GM18861 (cell line): ENCODE measurements around the gene ZFYVE21.

ENCODE experiments used
- ATAC-seq: cut with Tn5 transposase; IDR thresholded peaks from one replicate; pipeline ENCODE4 v1.9.1; 2021; ENCODE audit not compliant: unreplicated experiment

Gene ZFYVE21

DNA sequence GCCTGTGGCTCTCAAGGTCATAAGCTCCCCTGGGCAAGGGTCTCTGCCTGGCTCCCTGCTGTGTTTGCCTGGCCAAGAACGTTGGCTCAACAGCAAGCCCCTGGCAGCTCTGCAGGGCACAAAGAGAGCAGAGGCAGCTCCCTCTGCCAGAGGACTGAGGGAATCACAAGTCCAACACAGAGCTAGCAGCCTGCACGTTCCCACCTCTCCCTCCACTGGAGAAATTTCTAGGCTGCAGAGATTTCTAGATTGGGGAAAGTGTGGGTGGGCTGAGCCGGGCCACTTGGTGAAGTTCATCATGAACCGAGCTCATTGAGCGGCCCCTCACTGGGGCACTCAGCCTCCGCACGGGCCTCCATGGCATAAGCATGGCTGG, 19.8 kb downstream of the ZFYVE21 start:
- no peak for ATAC-seq

GRCh38 chr14:103735815-103736545, 20.4 kb downstream of the ZFYVE21 start:
- ATAC-seq = no peak

DNA sequence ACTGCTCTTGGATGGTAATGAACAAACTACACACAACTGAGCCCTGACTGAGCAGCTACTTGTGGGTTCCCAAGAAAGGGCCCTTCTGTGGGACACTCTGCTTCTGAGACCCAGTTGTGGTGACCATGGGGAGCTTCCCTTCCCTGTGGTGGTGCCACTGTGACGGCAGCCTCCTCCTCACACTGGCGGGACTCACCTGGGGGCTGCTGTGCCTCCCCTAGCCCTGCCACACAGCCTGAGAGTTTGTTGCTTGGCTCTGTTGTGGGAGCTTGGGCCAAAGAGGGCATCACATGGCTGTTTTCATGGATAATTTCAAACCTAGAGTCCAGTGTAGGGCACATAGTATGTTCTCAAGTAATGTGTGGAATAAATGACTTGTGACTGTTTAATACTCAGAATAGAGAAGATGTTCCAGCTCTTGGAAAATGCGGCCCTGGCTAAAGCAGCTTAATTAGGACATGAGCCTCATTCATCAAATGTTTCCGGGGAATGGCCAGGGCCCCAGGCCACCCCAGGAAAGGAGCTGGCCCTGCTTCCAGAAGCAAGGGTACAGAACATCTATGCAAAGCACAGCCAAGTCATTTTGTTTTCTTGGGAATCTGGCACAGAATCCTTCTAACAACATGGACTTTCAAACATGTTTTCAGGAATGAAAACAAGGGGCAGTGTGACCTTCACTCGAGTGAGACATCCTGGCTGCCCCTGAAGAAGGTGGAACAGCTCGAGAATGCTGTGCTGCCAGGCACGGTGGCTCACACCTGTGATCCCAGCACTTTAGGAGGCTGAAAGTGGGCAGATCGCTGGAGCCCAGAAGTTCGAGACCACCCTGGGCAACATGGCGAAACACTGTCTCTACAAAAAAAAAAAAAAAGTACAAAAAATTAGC, 21.2 kb downstream of the ZFYVE21 start:
- ATAC-seq = no peak

DNA sequence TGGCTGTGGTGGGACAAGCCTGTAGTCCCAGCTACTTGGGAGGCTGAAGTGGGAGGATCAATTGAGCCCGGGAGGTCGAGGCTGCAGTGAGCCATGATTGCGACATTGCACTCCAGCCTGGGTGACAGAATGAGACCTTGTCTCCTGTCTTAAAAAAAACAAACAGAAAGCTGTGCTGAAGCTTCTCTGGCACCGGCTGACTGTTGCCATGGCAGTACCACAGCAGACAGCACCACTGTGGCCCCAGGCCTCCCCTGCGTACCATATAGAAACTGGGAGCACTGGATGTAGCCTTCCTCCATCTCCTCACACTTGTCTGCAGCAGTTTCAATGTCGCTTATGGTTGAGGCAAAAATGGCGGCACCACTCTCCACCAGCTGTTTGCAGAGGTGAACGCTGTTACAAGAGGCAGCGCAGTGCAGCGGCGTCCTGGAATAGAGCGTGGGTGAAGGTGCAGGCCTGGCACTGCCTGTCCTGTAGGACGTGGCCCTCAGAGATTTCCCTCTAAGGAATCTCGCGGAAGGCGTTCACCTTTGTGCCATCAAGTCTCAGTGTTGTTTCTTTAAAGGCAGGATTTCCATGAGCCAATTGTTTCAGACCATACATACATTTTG, 21.9 kb downstream of the ZFYVE21 start:
- no peak for ATAC-seq

- no peak for ATAC-seq
These were observed 22.6 kb downstream of the ZFYVE21 start for GRCh38 chr14:103738166-103738565.

DNA sequence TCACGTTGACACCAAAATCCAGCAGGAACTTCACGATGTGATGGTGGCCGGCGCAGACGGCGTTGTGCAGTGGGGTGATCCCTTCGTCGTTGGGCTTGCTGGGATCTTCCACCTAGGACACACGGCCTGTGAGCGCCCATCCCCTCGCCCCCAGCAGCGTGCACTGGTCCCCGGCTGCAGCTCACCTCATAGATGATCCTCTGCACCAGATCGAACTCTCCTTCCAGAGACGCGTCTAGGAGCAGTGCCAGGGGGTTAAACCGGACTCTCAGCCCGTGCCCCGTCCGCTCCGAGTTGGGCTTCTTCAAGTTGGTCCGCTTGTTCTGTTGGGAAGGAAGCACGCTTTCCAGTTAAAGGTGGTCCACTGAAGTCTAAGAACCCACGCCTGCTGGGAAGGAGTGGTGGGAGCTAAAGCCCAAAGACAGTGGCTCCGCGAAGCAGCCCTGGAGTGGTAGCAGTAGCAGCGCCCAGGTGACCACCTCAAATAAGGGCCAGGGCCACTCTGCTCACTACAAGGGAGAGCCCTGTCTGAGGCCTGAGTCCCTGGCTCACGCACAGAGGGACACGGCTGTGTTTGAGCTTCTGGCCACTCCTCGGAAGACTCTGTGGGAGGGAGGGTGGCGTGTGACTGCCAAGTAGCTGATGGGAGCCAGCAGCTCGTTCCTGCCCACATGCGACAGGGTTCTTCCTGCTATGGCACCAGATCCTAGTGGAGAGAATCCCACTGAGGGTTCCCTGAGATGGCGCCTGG, 23.3 kb downstream of the ZFYVE21 start:
- no peak for ATAC-seq

- no peak for ATAC-seq
These were observed 23.8 kb downstream of the ZFYVE21 start for GRCh38 chr14:103739466-103739792.

DNA sequence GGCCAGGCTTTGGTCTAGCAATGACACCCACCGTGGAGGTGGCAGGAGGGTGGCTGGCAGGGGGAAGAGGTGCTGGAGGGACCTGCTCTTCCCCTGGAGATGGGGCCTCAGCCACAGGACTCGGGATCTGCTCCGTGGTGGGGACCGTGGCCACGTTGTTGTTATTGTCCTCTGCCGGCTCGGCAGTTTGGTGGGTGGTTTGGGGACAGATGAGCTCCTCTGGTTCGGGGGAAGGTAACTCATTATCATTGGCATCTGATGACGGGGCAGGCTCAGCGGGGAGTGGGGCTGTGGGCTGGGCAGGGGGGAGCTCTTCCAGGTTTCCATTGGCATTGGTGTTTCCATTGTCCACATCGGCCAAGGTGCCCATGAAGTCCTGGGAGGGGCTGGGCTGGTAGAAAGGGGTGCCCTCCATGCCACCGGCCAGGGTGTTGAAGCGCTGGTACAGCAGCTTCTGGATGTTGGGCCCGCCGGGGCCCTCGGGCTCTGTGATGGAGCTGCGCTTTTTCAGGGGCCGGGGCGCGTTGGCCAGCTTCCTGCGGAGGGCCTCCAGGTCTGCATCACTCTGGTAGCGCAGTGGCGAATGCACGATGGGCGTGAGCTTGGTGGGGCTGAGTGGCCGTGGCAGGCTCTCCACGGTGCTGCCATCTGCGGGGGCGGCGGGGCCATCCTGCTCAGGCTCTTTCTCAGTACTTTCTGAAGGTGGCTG, 24.3 kb downstream of the ZFYVE21 start:
- no peak for ATAC-seq

- ATAC-seq = no peak
These were observed 25.5 kb downstream of the ZFYVE21 start for GRCh38 chr14:103740991-103741689.

DNA sequence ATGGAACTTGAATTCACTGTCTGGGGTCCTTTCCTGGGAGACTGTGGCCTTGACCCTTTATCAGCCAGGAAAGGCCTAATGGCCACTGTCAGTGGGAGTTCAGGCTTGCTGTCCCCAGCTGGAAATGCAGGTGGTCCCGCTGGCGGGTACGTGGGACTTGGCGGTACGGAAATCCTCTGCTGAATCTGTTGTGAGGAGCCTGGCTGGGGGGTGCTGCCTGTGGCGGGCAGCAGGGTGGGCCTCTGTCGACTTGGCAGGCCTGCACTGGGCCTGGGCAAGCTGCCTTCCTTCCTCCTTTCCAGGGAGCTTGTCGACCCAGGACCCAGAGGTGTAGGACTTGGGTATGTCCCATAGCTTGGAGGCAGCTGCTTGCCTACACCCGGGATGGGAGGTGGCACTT, 26.3 kb downstream of the ZFYVE21 start:
- no peak for ATAC-seq

- no peak for ATAC-seq
These were observed 27.1 kb downstream of the ZFYVE21 start for GRCh38 chr14:103742499-103743255.

DNA sequence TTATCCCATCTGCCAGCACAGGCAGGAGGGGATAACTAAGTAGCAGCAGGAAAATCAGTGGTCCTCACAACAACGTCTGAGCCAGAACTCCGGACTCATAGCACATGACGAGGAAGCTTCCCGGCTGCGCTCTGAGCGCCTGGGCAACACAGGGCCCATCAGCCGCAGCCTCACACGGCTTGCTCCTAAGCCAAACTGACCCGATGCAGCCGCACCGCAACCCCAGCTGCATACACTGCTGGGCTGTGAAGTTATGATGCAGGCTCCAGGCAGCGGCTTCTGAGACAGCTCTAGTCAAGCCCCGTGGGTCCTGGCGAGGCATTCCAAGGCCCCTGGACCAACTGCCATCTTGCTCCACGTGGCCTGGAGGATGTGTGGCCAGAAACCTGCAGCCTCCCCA, 28.1 kb downstream of the ZFYVE21 start:
- no peak for ATAC-seq

GRCh38 chr14:103744621-103745395, 29.2 kb downstream of the ZFYVE21 start:
- no peak for ATAC-seq

GRCh38 chr14:103745424-103745823, 29.8 kb downstream of the ZFYVE21 start:
- ATAC-seq = no peak

GRCh38 chr14:103746701-103747100, 31.1 kb downstream of the ZFYVE21 start:
- no peak for ATAC-seq

DNA sequence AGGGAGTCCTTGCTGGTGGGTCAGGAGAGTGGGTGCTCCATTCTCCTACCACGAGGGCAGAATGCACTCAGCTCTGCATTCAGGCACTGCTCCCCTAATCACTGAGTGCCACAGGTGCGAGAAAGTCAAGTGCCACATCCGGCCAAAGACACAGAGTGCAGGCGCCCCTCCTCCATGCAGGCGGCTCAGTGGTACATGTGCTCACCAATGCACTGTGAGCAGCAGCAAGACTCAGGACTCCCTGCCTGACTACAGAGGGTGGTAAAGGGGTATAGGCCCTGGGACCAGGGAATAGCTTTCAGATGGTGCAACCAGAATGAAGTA, 32.9 kb downstream of the ZFYVE21 start:
- no peak for ATAC-seq

DNA sequence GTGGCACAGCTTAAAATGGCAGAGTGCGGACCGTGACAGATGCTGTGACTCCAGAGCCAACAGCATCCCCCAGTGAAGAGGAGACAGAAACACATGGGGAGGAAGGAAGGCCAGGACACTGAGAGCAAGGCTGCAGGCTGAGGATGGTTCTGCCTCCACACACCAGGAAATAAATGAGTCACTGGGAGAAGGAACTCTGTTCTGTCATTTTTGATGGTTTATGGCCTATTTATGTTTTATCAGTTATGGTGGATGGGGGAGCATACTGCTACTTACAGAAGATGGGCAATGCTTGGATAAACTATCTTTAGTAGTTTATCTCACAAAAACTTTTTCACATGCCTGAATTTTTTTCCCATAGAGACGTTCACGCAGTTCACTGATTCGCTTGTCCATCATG, 33.8 kb downstream of the ZFYVE21 start:
- no peak for ATAC-seq

GRCh38 chr14:103749860-103750259, 34.2 kb downstream of the ZFYVE21 start:
- no peak for ATAC-seq

GRCh38 chr14:103753774-103754173, 38.2 kb downstream of the ZFYVE21 start:
- ATAC-seq = no peak
